HepG2 (cell line): ENCODE results near the gene CLDN19. TPM values are rescaled to one million over a fixed set of nuclear protein-coding genes. Genes with fewer than 3 reads are reported as not detected.

ENCODE experiments used
- ATAC-seq: fragments of 200-7000 bp; cut with Tn5 transposase; 3 replicates; pipeline ENCODE4 v1.9.1; 2020; ENCODE audit warnings: mild to moderate bottlenecking, moderate library complexity
- BruUV-seq: library from RNA; stranded (reverse); fragments of 400-500 nt; replicated peaks from 2 replicates; lab custom pipeline; 2021; lab: Mats Ljungman, UMichigan
- CTCF ChIA-PET: fragments of 300-600 bp; formaldehyde crosslinking; extraction: SDS; loops from one replicate; lab custom pipeline; 2021; ENCODE audit warnings: low total read pairs, inconsistent platforms, low intra/inter-chr PET ratio; lab: Yijun Ruan, JAX
- POLR2A ChIA-PET: fragments of 350-600 bp; sonication (Branson Sonifier 250); formaldehyde crosslinking; loops from one replicate; lab custom pipeline; 2020; ENCODE audit warnings: antibody characterized with exemption, inconsistent platforms; lab: Yijun Ruan, JAX
- DNase-seq: peaks from one replicate; pipeline ENCODE4 v3.0.0-alpha.2; 2015; ENCODE audit warnings: low spot score
- FAIRE-seq: peaks from 3 replicates; lab custom pipeline; 2011; peaks lifted over from hg19 to GRCh38; lab: Jason Lieb, UNC
- H2AFZ ChIP-seq: one replicate; pipeline ENCODE4 v1.6.1; 2011; ENCODE audit warnings: low read length, inconsistent platforms
- H3K27ac ChIP-seq: fragments of 300-600 bp; 3 replicates; pipeline ENCODE4 v1.8.0; 2011; ENCODE audit warnings: mixed run types, mild to moderate bottlenecking, mixed read lengths, low read length, inconsistent platforms; ENCODE audit not compliant: insufficient read depth; ENCODE audit errors: extremely low read length
- H3K27me3 ChIP-seq, 2 experiments: fragments of 200-600 bp in 1 of 2; 2 replicates in 1 of 2; 3 replicates in 1 of 2; pipeline versions ENCODE4 v1.6.0 to v1.8.0; 2011; ENCODE audit warnings: low read length in 2 of 2, mild to moderate bottlenecking in 2 of 2, moderate library complexity in 2 of 2, inconsistent platforms in 1 of 2; ENCODE audit not compliant: insufficient read depth in 2 of 2, control insufficient read depth in 1 of 2
- H3K36me3 ChIP-seq, 2 experiments: fragments of 200-600 bp in 1 of 2; replicated peaks in 1 of 2; 2 replicates in 1 of 2; 3 replicates in 1 of 2; pipeline versions ENCODE4 v1.5.1 to v1.8.0; 2011; ENCODE audit warnings: low read length in 2 of 2, inconsistent platforms in 1 of 2; ENCODE audit not compliant: insufficient read depth in 2 of 2, control insufficient read depth in 1 of 2
- H3K4me1 ChIP-seq: 2 replicates; pipeline ENCODE4 v1.5.1; 2012; ENCODE audit warnings: low read length, inconsistent platforms; ENCODE audit not compliant: insufficient read depth
- H3K4me2 ChIP-seq: 2 replicates; pipeline ENCODE4 v1.6.0; 2011; ENCODE audit warnings: low read depth, low read length, inconsistent platforms
- H3K4me3 ChIP-seq, 3 experiments: fragments of 200-600 bp in 1 of 3; sonication (generic), shearing (Covaris generic) in 1 of 3; replicated peaks in 1 of 3; 2 replicates each; pipeline ENCODE4 v1.5.1; 2011 to 2016; ENCODE audit warnings: low read length in 3 of 3, inconsistent platforms in 2 of 3, low read depth in 2 of 3, mild to moderate bottlenecking in 2 of 3, control low read depth in 1 of 3, mixed read lengths in 1 of 3; ENCODE audit not compliant: insufficient read depth in 1 of 3
- H3K79me2 ChIP-seq: one replicate; pipeline ENCODE4 v1.6.1; 2011; ENCODE audit warnings: low read length, inconsistent platforms; ENCODE audit not compliant: insufficient read depth
- H3K9ac ChIP-seq: 2 replicates; pipeline ENCODE4 v1.6.0; 2011; ENCODE audit warnings: mild to moderate bottlenecking, low read depth, low read length, inconsistent platforms; ENCODE audit not compliant: insufficient read depth
- H3K9me3 ChIP-seq: 2 replicates; pipeline ENCODE4 v1.5.1; 2012; ENCODE audit warnings: mild to moderate bottlenecking, low read length
- H4K20me1 ChIP-seq: 2 replicates; pipeline ENCODE4 v1.6.0; 2011; ENCODE audit warnings: inconsistent platforms, mild to moderate bottlenecking, low read length, moderate library complexity; ENCODE audit not compliant: insufficient read depth
- ATF7 ChIP-seq, 2 experiments: fragments of 450-650 bp in 1 of 2; sonication (generic) in 1 of 2; formaldehyde crosslinking in 1 of 2; IDR thresholded peaks; 2 replicates each; pipeline versions ENCODE4 v1.4.0 to v1.6.1; 2016 to 2020; ENCODE audit warnings: antibody characterized with exemption in 1 of 2, mild to moderate bottlenecking in 1 of 2, missing genetic modification reagents in 1 of 2
- FLYWCH1 ChIP-seq: sonication (generic); formaldehyde crosslinking; IDR thresholded peaks from 2 replicates; pipeline ENCODE4 v1.8.1; 2023; ENCODE audit warnings: mild to moderate bottlenecking, missing genetic modification reagents
- KAT8 ChIP-seq: IDR thresholded peaks from 2 replicates; pipeline ENCODE4 v1.6.1; 2016; ENCODE audit warnings: missing genetic modification reagents, missing compliant biosample characterization
- KDM2A ChIP-seq: sonication (generic); formaldehyde crosslinking; IDR thresholded peaks from 2 replicates; pipeline ENCODE4 v1.4.0; 2020; ENCODE audit warnings: low read depth, missing genetic modification reagents, borderline replicate concordance
- POLR2A ChIP-seq, 2 experiments: IDR thresholded peaks; 2 replicates each; pipeline ENCODE4 v1.6.1; 2011; ENCODE audit warnings: low read depth in 2 of 2, low read length in 2 of 2, mild to moderate bottlenecking in 1 of 2, moderate library complexity in 1 of 2; ENCODE audit not compliant: insufficient read depth in 1 of 2
- ZNF75D ChIP-seq: sonication (generic); formaldehyde crosslinking; IDR thresholded peaks from 2 replicates; pipeline ENCODE4 v1.8.1; 2023; ENCODE audit warnings: missing genetic modification reagents, mild to moderate bottlenecking, borderline replicate concordance
- WGBS: methylation state at CpG from one replicate; pipeline ENCODE4 v1.1.6; 2017; ENCODE audit warnings: low lambda C conversion rate; 5-methylcytosine and 5-hydroxymethylcytosine counted together
- in situ Hi-C: cut with HindIII; loops from 2 replicates; pipeline ENCODE4 v1.10.0; 2017; ENCODE audit warnings: low pct_unique_long_range_greater_than_20kb; ENCODE audit not compliant: extremely low pct_ligation_motif_present
- intact Hi-C: fragments of 100-400 bp; cut with micrococcal nuclease; formaldehyde crosslinking; loops from one replicate; pipeline ENCODE4 v1.10.0; 2022; ENCODE audit not compliant: unreplicated experiment
- polyA plus RNA-seq, 8 experiments: library from polyadenylated mRNA; depleted of rRNA in 3 of 8; stranded (reverse) in 7 of 8; unstranded in 1 of 8; fragments of >200 nt; fragmentation: Illumina TruSeq in 4 of 8; extraction: Trizol in 4 of 8; gene quantifications; 2 replicates each; pipeline versions ENCODE4 v1.2.1 to v1.2.3, GENCODE V29; 2011 to 2016; ENCODE audit warnings: low read depth in 4 of 8, missing spikeins in 1 of 8, mixed read lengths in 1 of 8; ENCODE audit not compliant: insufficient read depth in 1 of 8
- total RNA-seq, 5 experiments: library from RNA; depleted of rRNA; stranded (reverse); fragments of >200 nt; fragmentation: Illumina TruSeq; extraction: Trizol; gene quantifications; 2 replicates each; pipeline ENCODE4 v1.2.3, GENCODE V29; 2016; ENCODE audit warnings: low read depth in 1 of 5

The CLDN19 gene
- total and polyA plus RNA-seq, 2 of the 13 experiments (the other 11 are each of a cell fraction or from before 2014, with no cell fraction given) = 5.0 to 7.6 TPM

GRCh38 chr1:42758641-42759040 lies 18.6 kb upstream of the CLDN19 start:
- 0 out of 2 replicates have a peak, but pooled peaks have one; percentile 7 for TF ChIP-seq ATF7 (IDR thresholded peaks at IDR 0.05)
- no peak for TF ChIP-seq ATF7 (CRISPR knock-in tag; IDR thresholded peaks at IDR 0.05)
- no peak for TF ChIP-seq FLYWCH1
- TF ChIP-seq, all 625 proteins: peak for 1
- ChIA-PET POLR2A (no interaction called here), CTCF (no interaction called here)
- H3K9ac ChIP-seq = no peak overlapping the region
- H4K20me1 ChIP-seq = no peaks in the 10 kb centered on the region
- FAIRE-seq (no peak), DNase-seq (no peak), ATAC-seq (no peak)
- H2AFZ ChIP-seq = no peak overlapping the region
- H3K4me2 ChIP-seq = no peak overlapping the region
- no peaks in the 10 kb centered on the region for H3K9me3 ChIP-seq
- no peaks in the 10 kb centered on the region for H3K27me3 ChIP-seq
- peaks cover 23 to 67% of the 10 kb centered on the region in 2 experiments for H3K36me3 ChIP-seq
- peaks cover 22% of the 10 kb centered on the region for H3K4me1 ChIP-seq
- in situ Hi-C loops = no loop called here
- no peak overlapping the region for H3K27ac ChIP-seq
- 93% methylated on average over 3 of the region's 3 CpGs for WGBS
- peaks cover 1% of the 10 kb centered on the region for H3K79me2 ChIP-seq
- H3K4me3 ChIP-seq = no peak overlapping the region
- intact Hi-C loops = no loop called here
- BruUV-seq = no TSS peak

GRCh38 chr1:42757892-42758275 lies 17.8 kb upstream of the CLDN19 start:
- DNase-seq (no peak), ATAC-seq (no peak), FAIRE-seq (no peak)
- H3K36me3 ChIP-seq = peaks cover 25 to 74% of the 10 kb centered on the region in 2 experiments
- intact Hi-C loops (no loop called here), in situ Hi-C loops (no loop called here)
- ChIA-PET CTCF (interaction anchor here (1.9 kb wide), 1 partner anchor 180 kb away, joined by 11 read pairs; no protein-coding TSS in a partner anchor), POLR2A (interaction anchor here (1.6 kb wide), 1 partner anchor 9 kb away, joined by 10 read pairs; the partner anchor contains the start of genes C1orf50 and P3H1)
- no peak overlapping the region for H2AFZ ChIP-seq
- no peaks in the 10 kb centered on the region for H3K9me3 ChIP-seq
- H3K4me1 ChIP-seq = peaks cover 27% of the 10 kb centered on the region
- no peaks in the 10 kb centered on the region for H3K79me2 ChIP-seq
- no peak overlapping the region for H3K27ac ChIP-seq
- TF ChIP-seq KAT8 = no peak
- TF ChIP-seq POLR2A (IDR thresholded peaks at IDR 0.05; ENCODE audit: insufficient read depth in 1 of 2, low read depth in 2 of 2, low read length in 2 of 2) = no peak
- no peak for TF ChIP-seq KDM2A (CRISPR knock-in tag)
- TF ChIP-seq ZNF75D = no peak
- H3K27me3 ChIP-seq = no peaks in the 10 kb centered on the region
- BruUV-seq = no TSS peak
- H3K9ac ChIP-seq = no peak overlapping the region
- no peaks in the 10 kb centered on the region for H4K20me1 ChIP-seq
- H3K4me3 ChIP-seq = no peak overlapping the region
- H3K4me2 ChIP-seq = no peak overlapping the region
